Trophoblast cell (in vitro differentiated cells and primary cell): ENCODE measurements around the gene PREB.

Source experiments
- DNase-seq, 2 donors: peaks; one replicate each; pipeline ENCODE4 v3.0.0-alpha.2; 2016
- H2AFZ ChIP-seq: 2 replicates; pipeline ENCODE4 v1.6.1; 2013; ENCODE audit warnings: low read length, moderate library complexity, mild to moderate bottlenecking; ENCODE audit not compliant: insufficient read depth, poor library complexity
- H2AK5ac ChIP-seq: 2 replicates; pipeline ENCODE4 v1.6.1; 2013; ENCODE audit warnings: mild to moderate bottlenecking, low read length
- H2BK120ac ChIP-seq: 2 replicates; pipeline ENCODE4 v1.6.1; 2013; ENCODE audit warnings: low read length, mild to moderate bottlenecking, moderate library complexity; ENCODE audit not compliant: insufficient read depth, poor library complexity
- H2BK12ac ChIP-seq: 2 replicates; pipeline ENCODE4 v1.6.1; 2013; ENCODE audit warnings: mild to moderate bottlenecking, low read length, moderate library complexity
- H2BK5ac ChIP-seq: 2 replicates; pipeline ENCODE4 v1.6.1; 2013; ENCODE audit warnings: low read length, low read depth, moderate library complexity, mild to moderate bottlenecking; ENCODE audit not compliant: poor library complexity
- H3K14ac ChIP-seq: 2 replicates; pipeline ENCODE4 v1.6.1; 2013; ENCODE audit warnings: mild to moderate bottlenecking, low read length
- H3K18ac ChIP-seq: 2 replicates; pipeline ENCODE4 v1.6.1; 2013; ENCODE audit warnings: mild to moderate bottlenecking, low read length
- H3K23ac ChIP-seq: 2 replicates; pipeline ENCODE4 v1.6.1; 2013; ENCODE audit warnings: low read length
- H3K27ac ChIP-seq: 2 replicates; pipeline ENCODE4 v1.5.1; 2013; ENCODE audit warnings: low read depth, mild to moderate bottlenecking, inconsistent platforms, low read length, moderate library complexity
- H3K27me3 ChIP-seq: 2 replicates; pipeline ENCODE4 v1.6.1; 2013; ENCODE audit warnings: inconsistent platforms, mild to moderate bottlenecking, low read length, moderate library complexity; ENCODE audit not compliant: insufficient read depth
- H3K36me3 ChIP-seq, 2 experiments: 1 replicate in 1 of 2; 2 replicates in 1 of 2; pipeline ENCODE4 v1.6.1; 2013; ENCODE audit warnings: low read length in 2 of 2, mild to moderate bottlenecking in 2 of 2, moderate library complexity in 1 of 2; ENCODE audit not compliant: insufficient read depth in 2 of 2, control insufficient read depth in 1 of 2
- H3K4ac ChIP-seq: 2 replicates; pipeline ENCODE4 v1.6.1; 2013; ENCODE audit warnings: low read depth, mild to moderate bottlenecking, low read length, moderate library complexity
- H3K4me1 ChIP-seq, 2 experiments: 1 replicate in 1 of 2; 2 replicates in 1 of 2; pipeline ENCODE4 v1.6.1; 2013; ENCODE audit warnings: low read length in 2 of 2, mild to moderate bottlenecking in 2 of 2, moderate library complexity in 1 of 2; ENCODE audit not compliant: insufficient read depth in 2 of 2, control insufficient read depth in 1 of 2
- H3K4me2 ChIP-seq: 2 replicates; pipeline ENCODE4 v1.6.1; 2013; ENCODE audit warnings: inconsistent platforms, mild to moderate bottlenecking, low read length, moderate library complexity
- H3K4me3 ChIP-seq: 2 replicates; pipeline ENCODE4 v1.5.1; 2013; ENCODE audit warnings: mild to moderate bottlenecking, low read depth, low read length, inconsistent platforms
- H3K79me1 ChIP-seq: one replicate; pipeline ENCODE4 v1.6.1; 2013; ENCODE audit warnings: low read length
- H3K79me2 ChIP-seq: 2 replicates; pipeline ENCODE4 v1.6.1; 2013; ENCODE audit warnings: low read length, mild to moderate bottlenecking; ENCODE audit not compliant: control insufficient read depth, insufficient read depth, poor library complexity
- H3K9ac ChIP-seq: 2 replicates; pipeline ENCODE4 v1.6.1; 2013; ENCODE audit warnings: mild to moderate bottlenecking, low read length
- H3K9me3 ChIP-seq: 2 replicates; pipeline ENCODE4 v1.6.1; 2013; ENCODE audit warnings: low read depth, mild to moderate bottlenecking, control low read depth, inconsistent platforms, low read length; ENCODE audit not compliant: insufficient read depth
- H4K12ac ChIP-seq: 2 replicates; pipeline ENCODE4 v1.6.1; 2013; ENCODE audit warnings: low read depth, mild to moderate bottlenecking, low read length, moderate library complexity
- H4K8ac ChIP-seq: 2 replicates; pipeline ENCODE4 v1.6.1; 2013; ENCODE audit warnings: low read depth, mild to moderate bottlenecking, low read length, moderate library complexity
- H4K91ac ChIP-seq: one replicate; pipeline ENCODE4 v1.6.1; 2013; ENCODE audit warnings: low read depth, mild to moderate bottlenecking, low read length, moderate library complexity
- WGBS: extraction: QIAGEN DNeasy Blood & Tissue Kit; methylation state at CpG from one replicate; pipeline ENCODE4 v1.1.7; 2013; ENCODE audit warnings: missing lambda C conversion rate; ENCODE audit not compliant: insufficient read length, insufficient coverage; ENCODE audit errors: extremely low coverage; 5-methylcytosine and 5-hydroxymethylcytosine counted together

The PREB gene

GRCh38 chr2:27145682-27146081, 11.2 kb upstream of the PREB start:
- no peak overlapping the region for H4K8ac ChIP-seq
- no CpG with 5 or more reads among the region's 2 CpGs for WGBS

DNA sequence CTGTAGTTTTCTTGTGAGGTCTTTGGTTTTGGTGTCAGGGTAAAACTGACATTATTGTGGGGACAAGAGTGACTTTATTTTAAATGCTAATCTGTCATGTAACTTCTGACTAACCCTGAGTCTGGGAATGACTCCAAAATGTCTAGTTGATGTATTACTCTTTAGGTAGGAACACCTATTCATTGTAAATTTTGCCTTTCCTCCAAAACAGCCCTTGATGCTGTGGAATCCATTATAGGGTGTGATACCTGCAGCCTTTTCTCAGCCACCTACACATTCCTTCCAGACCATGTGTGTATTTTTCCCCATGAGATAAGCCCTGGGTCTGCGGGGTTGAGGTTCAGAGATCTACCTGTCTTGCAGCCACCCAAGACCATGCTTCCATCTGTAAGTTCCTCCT, 8.8 kb upstream of the PREB start:
- Histone ChIP-seq H2BK12ac (no peak overlapping the region), H3K18ac (no peak overlapping the region), H2BK120ac (no peak overlapping the region), H3K9me3 (no peaks in the 10 kb centered on the region), H3K4ac (no peak overlapping the region), H3K27me3 (no peaks in the 10 kb centered on the region), H4K12ac (no peak overlapping the region), H3K27ac (no peak overlapping the region), H2AK5ac (no peak overlapping the region), H2BK5ac (no peak overlapping the region), H4K91ac (no peak overlapping the region), H3K9ac (no peak overlapping the region), H3K14ac (no peak overlapping the region), H4K8ac (no peak overlapping the region), H3K4me2 (no peak overlapping the region), H3K4me3 (no peak overlapping the region), H2AFZ (no peak overlapping the region), H3K23ac (no peak overlapping the region), H3K79me1 (no peaks in the 10 kb centered on the region), H3K36me3 (no peaks in the 10 kb centered on the region), H3K4me1 (no peaks in the 10 kb centered on the region), H3K79me2 (no peaks in the 10 kb centered on the region)
- no CpG with 5 or more reads among the region's 1 CpG for WGBS
- DNase-seq = peak in 1 of 2 donors; percentile 11

More at GRCh38 chr2:27145682-27146081, 11.2 kb upstream of the PREB start:
- H3K9ac ChIP-seq = no peak overlapping the region
- H3K27me3 ChIP-seq = no peaks in the 10 kb centered on the region
- no peak overlapping the region for H4K12ac ChIP-seq
- no peak overlapping the region for H2AK5ac ChIP-seq
- H2AFZ ChIP-seq = no peak overlapping the region
- H3K14ac ChIP-seq = no peak overlapping the region
- H2BK120ac ChIP-seq = no peak overlapping the region
- H3K36me3 ChIP-seq = no peaks in the 10 kb centered on the region
- no peak overlapping the region for H4K91ac ChIP-seq
- H2BK12ac ChIP-seq = no peak overlapping the region
- no peak for DNase-seq
- H3K18ac ChIP-seq = no peak overlapping the region
- no peaks in the 10 kb centered on the region for H3K4me1 ChIP-seq
- no peaks in the 10 kb centered on the region for H3K79me1 ChIP-seq
- no peak overlapping the region for H3K23ac ChIP-seq
- no peak overlapping the region for H3K4me3 ChIP-seq
- no peak overlapping the region for H3K27ac ChIP-seq
- no peaks in the 10 kb centered on the region for H3K9me3 ChIP-seq
- H3K79me2 ChIP-seq = no peaks in the 10 kb centered on the region
- no peak overlapping the region for H3K4me2 ChIP-seq
- H2BK5ac ChIP-seq = no peak overlapping the region
- no peak overlapping the region for H3K4ac ChIP-seq

DNA sequence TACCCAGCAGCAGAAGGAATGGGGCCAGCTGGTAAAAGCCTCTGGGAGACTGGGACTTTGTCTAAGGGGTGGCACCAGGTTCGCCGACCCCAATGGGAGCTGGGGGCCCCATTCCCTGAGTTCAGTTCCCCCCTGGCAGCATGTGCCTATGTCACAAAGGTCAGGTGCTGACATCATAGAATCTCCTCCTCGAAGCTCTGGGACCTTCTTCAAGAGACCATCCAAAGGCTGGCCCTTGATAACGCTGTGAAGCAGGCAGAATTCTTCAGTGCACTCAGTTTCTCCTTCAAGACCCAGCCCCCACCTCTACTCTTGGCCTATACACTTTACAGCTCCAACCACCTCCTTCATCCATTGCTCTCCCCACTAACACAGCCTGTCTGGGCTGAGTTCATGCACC, 4.9 kb upstream of the PREB start, which contains the start of gene PRR30:
TSS of gene PRR30 (minus strand) at position 101 of the 400 bp plus-strand sequence. CDS start 1,081 bp downstream, outside the sequence.
- no peaks in the 10 kb centered on the region for H3K36me3 ChIP-seq
- H4K12ac ChIP-seq = no peak within 1 kb of the TSS
- no peaks in the 10 kb centered on the region for H3K27me3 ChIP-seq
- peaks cover 0 to 5% of the 10 kb centered on the region in 2 experiments for H3K4me1 ChIP-seq
- no peak within 1 kb of the TSS for H2BK5ac ChIP-seq
- H2BK12ac ChIP-seq = no peak within 1 kb of the TSS
- WGBS = no CpG with 5 or more reads among the region's 4 CpGs
- H2AFZ ChIP-seq = no peak within 1 kb of the TSS
- no peak within 1 kb of the TSS for H4K91ac ChIP-seq
- no peak within 1 kb of the TSS for H2AK5ac ChIP-seq
- H3K4me3 ChIP-seq = no peak within 1 kb of the TSS
- DNase-seq = no peak
- no peak within 1 kb of the TSS for H3K23ac ChIP-seq
- H3K79me2 ChIP-seq = peaks cover 2% of the 10 kb centered on the region
- no peak within 1 kb of the TSS for H3K14ac ChIP-seq
- H4K8ac ChIP-seq = no peak within 1 kb of the TSS
- H3K9me3 ChIP-seq = no peaks in the 10 kb centered on the region
- H3K18ac ChIP-seq = no peak within 1 kb of the TSS
- H2BK120ac ChIP-seq = no peak within 1 kb of the TSS
- H3K4me2 ChIP-seq = no peak within 1 kb of the TSS
- H3K79me1 ChIP-seq = peaks cover 1% of the 10 kb centered on the region
- H3K9ac ChIP-seq = no peak within 1 kb of the TSS
- no peak within 1 kb of the TSS for H3K4ac ChIP-seq
- H3K27ac ChIP-seq = no peak within 1 kb of the TSS

DNA sequence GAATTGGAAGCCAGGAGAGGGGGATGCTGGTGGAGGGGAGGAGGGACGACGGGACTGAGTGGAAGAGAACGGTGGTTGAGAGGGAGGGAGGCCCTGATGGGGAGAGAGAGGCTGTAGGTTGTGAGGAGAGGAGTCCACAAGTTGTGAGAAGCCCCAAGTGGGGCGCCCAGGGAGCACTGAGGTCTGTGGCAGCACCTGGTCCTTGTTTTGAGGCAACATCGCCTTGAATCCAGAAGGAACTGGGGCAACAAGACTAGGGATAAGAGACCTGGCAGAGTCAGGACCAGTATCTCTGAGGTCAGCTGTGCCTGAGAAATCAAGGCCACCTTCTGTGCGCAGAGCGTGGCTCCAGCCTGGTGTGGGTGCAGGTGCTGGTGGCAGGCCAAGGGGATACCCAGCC, 3.7 kb upstream of the PREB start:
- no peak overlapping the region for H2AFZ ChIP-seq
- H3K79me2 ChIP-seq = peaks cover 10% of the 10 kb centered on the region
- no peak overlapping the region for H2BK12ac ChIP-seq
- no peak overlapping the region for H3K4ac ChIP-seq
- no peak overlapping the region for H4K12ac ChIP-seq
- no peaks in the 10 kb centered on the region for H3K27me3 ChIP-seq
- H4K91ac ChIP-seq = no peak overlapping the region
- H3K4me1 ChIP-seq = peaks cover 5 to 8% of the 10 kb centered on the region in 2 experiments
- H3K36me3 ChIP-seq = peaks cover under 1 to 3% of the 10 kb centered on the region in 2 experiments
- no peak overlapping the region for H3K27ac ChIP-seq
- H3K23ac ChIP-seq = no peak overlapping the region
- no peak overlapping the region for H3K14ac ChIP-seq
- H2AK5ac ChIP-seq = no peak overlapping the region
- no peak overlapping the region for H2BK5ac ChIP-seq
- no peak overlapping the region for H2BK120ac ChIP-seq
- H3K79me1 ChIP-seq = peaks cover 6% of the 10 kb centered on the region
- no peaks in the 10 kb centered on the region for H3K9me3 ChIP-seq
- no peak overlapping the region for H3K4me2 ChIP-seq
- no peak overlapping the region for H3K18ac ChIP-seq
- DNase-seq = no peak
- no peak overlapping the region for H3K9ac ChIP-seq
- H4K8ac ChIP-seq = no peak overlapping the region
- no peak overlapping the region for H3K4me3 ChIP-seq
- no CpG with 5 or more reads among the region's 7 CpGs for WGBS
